NCI-H1048 (cell line): ENCODE results near the gene LYRM4.

Experiments used
- DNase-seq: peaks from one replicate; lab custom pipeline; 2025; lab: John Stamatoyannopoulos, UW

Gene LYRM4

DNA sequence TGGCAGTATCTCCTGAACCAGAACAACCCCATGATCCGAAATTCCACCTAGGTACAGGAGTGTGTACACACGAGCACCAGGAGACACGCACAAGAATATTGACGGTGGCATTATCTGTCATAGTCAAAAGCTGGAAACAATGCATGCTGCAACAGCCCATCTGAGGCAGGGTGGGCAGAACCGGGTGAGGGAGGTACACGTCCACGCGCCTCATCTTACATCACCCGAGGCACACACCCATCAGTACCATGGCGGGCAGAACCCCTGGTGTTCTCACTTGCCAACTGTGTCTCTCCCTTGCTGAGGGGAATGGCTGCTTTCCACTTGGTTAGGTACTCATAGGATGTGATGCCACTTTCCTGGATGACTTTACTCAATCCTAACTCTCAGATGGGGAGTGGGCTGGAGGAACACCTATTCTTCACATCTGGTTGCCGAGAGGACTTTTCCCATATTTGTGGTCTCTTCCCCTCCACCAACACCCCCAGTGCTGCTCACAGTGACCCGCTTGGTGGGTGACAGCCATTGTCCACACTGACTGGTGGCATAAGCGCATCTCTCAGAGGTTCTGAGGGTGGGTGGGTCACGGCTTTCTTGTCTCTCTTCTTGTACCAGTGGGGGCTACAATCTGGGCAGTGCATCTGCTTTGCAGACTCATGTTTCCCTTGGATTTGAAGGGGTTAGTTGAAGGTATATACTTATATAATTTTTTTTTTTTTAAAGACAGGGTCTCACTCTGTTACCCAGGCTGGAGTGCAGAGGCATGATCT, 162.1 kb downstream of the LYRM4 start:
- no peak for DNase-seq

GRCh38 chr6:5096482-5096881, 164.3 kb downstream of the LYRM4 start:
- no peak for DNase-seq

DNA sequence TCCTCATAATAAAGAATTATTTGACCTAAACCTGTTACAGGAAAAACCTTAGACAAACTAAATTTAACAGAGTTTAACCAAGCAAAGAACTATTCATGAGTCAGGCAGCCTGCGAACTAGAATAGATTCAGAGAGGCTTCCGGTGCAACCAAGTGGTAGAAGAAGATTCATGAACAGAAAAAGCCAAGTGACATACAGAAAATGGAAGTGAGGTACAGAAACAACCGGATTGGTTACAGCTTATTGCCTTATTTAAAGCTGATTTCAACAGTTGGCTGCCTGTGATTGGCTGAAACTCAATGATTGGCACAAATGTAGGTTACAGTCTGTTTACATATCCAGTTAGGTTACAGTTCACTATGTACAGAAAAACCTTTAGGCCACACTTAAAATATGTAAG, 165.5 kb downstream of the LYRM4 start:
- no peak for DNase-seq

DNA sequence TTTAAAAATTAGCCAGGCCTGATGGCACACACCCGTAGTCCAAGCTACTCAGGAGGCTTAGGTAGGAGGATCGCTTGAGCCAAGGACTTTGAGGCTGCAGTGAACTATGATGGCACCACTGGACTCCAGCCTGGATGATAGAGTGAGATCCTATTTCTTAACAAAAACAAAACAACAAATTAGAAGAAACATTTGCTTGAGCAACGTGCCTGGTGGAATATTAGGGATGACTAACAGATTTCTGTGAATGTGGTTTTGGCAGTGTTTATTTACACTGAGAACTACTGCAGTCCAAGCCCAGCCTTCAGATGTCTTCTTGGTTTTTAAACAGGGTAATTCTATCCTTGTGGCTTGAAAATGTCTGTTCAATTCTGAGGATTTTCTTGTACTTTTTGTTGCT, 166.4 kb downstream of the LYRM4 start:
- DNase-seq = no peak

DNA sequence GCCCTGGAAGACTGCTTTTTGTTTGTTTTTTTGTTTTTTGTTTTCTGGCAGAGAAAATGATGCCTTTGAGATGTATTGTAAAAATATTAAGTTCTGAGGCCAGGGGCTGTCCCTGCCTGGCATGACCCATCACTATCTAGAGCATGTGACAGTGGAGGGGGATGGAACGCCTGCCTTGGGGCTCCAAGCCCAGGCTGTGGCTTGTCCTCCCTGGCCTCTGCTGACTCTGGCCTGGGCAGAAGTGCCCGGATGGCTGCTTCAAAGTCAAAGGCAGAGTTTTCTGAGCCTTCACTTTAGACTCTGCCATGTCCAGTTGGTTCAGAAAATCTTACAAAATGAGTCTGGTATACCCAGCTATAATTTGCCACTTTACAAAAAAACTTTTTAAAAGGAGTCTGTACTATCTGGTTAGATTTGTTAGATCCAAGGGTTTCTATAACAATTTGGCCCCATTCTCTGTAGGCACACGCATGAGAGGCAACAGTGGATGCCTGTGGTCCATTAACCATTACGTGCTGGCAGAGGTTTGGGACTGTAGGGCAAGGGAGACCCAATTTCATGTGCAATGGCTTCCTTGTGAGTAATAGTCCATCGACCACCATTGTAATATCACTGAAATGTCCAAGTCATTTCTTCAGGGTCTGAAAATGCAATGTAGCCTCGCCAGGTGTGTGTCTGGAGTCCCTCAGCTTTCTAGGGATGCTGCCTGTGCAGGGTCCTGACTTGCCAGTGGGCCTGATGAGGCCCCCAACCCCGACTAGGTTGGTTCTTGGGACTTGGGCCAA, 167.3 kb downstream of the LYRM4 start:
- no peak for DNase-seq

DNA sequence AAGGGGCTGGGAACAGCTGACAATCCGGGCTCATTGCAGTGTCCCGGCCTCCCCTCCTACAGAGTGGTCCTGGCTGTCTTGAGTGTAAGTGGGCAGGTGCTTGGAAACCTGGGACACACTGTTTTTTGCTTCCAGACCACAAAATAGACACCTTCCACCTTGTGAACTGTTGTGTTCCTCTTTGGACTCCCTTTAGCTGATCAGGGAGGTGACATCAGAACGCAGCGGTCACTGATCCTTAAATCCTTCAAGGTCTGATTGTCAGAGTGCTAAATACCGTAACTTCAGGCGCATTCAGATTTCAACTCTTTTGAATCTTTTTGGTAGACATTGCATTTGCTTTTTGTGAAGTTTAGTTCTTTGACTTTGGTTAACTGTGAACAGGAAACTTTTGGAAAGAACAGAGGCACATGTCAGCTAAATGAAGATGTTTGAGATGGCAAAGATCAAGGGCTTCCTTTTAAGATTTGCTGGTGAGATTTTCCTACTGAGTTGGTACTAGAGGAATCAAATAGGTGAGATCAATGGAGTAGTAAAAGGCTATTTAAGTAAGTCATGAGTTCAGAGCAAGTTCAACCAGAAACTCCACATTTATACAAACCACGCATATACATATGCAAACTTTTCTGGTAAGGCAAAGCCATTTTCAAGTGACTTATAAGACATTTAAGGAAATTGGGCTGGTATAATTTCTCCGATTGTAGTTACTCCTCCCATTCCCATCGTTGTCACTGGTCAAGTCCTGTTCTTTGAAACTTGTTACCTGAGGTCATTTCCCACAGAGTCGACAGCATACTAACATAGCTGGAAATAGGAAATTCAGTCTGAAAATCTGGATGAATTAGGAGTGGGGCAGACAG, 169.3 kb downstream of the LYRM4 start:
- no peak for DNase-seq

DNA sequence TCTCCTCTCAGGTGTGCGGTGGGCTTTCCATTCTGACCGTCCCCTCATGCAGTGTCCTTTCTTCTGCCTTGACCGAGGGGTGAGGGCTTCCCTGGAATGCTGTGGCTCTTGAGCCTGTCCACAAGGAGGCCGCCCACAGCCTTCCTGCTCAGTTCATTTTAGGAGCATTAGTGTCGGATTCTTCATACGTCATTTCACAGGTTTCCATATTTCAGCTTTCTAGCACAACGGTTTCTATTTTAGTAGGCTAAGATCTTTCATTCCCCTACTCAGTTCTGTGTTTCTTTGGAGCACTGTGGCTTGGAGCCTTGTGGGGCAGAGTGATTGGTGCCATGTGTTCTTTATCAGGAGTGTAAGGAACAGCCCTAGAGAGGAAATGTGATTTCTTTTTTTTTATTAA, 170.1 kb downstream of the LYRM4 start:
- DNase-seq = no peak

GRCh38 chr6:5089481-5090438, 171.0 kb downstream of the LYRM4 start:
- DNase-seq = no peak

DNA sequence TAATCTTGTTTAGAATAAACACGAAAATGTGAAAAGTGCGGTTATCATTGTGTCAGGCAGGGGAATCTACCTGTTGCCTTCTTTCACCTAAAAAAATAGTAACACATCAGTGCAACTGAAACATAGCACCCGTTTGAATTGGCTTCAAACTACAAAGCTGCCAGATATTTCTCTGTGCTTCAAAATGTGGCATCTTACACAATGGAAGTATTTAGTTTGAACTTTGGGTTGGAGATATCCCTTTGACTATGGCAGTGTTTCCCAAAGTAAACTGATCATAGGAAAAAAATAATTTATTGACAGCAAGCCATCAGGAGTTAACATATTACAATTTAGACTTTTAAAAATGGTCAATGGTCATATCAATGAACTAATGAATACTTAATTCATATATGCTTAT, 172.0 kb downstream of the LYRM4 start:
- DNase-seq = no peak

DNA sequence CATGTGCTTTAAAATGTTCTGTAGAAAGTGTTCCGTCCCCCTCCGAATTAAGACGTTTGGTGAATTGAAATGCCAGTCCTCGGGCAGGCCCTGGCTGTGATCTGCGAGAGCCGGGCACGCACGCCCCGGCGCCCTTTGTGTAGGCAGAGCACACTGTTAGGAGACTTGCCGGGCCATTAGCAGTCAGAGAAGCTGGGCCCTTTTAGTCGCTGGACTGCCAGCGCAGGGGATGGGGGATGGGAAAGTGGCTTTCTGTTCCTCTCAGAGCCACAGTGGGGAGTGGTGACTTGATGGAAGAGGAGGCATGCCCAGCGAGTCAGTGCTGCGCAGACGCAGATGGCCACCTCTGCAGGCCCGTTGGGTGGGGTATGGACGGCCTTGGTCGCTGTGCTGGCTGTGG, 173.4 kb downstream of the LYRM4 start:
- DNase-seq = no peak

GRCh38 chr6:5086294-5086890, 174.4 kb downstream of the LYRM4 start:
- DNase-seq = no peak

- no peak for DNase-seq
Measured at GRCh38 chr6:5085648-5086293, 175.0 kb downstream of the LYRM4 start.

DNA sequence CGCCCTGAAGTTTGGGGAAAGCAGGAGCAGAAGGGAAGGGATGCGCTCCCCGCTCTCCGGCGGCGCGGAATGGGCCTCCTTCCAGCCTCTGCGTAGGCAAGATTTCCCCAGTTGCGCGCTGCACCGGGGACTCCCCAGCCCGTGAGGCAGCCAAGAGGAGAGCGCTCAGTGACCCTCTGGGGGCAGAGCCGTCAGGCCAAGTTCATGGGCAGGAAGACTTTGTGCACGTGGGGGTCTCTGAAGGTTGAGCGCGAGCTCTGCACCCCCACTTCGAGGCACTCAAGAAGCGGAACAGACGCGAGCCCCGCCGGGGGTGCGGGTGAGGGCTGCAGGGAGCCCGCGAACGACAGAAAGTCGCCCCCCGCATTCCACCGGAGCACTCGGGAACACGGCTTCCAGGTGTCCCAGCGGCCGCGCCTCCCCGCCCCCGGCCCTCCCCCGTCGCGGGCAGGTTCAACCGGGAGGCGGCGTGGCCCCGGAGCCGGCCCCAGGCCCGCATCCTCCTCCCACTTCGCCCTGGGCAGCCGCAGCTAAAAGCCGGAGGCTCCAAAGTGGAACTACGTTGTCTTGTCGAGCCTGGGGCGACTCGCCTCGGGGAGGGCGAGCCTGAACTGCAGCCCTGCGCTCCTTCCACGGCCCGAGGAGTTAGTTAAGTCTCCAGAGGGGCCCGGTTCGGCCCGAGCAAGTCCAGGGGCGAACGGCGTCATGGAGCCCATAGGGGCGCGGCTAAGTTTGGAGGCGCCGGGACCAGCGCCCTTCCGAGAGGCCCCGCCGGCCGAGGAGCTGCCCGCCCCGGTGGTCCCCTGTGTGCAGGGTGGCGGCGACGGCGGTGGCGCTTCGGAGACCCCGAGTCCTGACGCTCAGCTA, 175.7 kb downstream of the LYRM4 start, which contains the start of gene PPP1R3G:
Gene PPP1R3G (plus strand): TSS at position 561 of the 867 bp plus-strand sequence. CDS start 145 bp downstream, at position 706.
- no peak for DNase-seq

- DNase-seq = no peak
Measured at GRCh38 chr6:5084360-5084780, 176.4 kb downstream of the LYRM4 start.

DNA sequence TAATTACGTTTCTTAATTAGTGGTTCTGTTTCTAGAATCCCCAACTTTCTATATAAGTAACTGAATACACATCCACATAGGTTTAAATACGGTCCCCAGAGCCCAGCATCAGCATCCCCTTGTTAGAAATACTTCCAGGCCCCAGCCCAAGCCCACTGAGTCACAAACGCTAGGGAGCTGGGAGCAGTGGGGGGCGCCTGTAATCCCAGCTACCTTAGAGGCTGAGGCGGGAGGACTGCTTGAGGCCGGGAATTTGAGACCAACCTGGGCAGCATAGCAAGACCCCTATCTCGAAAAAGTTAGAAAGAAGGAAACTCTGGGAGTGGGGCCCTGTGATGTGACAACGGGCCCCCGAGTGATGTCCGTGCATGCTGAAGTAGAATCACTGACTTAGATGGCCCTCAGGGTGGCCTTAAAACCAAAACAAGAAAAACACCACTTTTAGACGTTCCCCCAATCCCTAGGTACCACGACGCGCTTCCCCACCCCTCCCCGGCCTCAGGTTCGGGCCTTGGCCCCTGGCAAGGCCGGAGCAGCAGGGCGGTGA, 176.9 kb downstream of the LYRM4 start:
- no peak for DNase-seq

- no peak for DNase-seq
Measured at GRCh38 chr6:5083307-5083583, 177.5 kb downstream of the LYRM4 start.

DNA sequence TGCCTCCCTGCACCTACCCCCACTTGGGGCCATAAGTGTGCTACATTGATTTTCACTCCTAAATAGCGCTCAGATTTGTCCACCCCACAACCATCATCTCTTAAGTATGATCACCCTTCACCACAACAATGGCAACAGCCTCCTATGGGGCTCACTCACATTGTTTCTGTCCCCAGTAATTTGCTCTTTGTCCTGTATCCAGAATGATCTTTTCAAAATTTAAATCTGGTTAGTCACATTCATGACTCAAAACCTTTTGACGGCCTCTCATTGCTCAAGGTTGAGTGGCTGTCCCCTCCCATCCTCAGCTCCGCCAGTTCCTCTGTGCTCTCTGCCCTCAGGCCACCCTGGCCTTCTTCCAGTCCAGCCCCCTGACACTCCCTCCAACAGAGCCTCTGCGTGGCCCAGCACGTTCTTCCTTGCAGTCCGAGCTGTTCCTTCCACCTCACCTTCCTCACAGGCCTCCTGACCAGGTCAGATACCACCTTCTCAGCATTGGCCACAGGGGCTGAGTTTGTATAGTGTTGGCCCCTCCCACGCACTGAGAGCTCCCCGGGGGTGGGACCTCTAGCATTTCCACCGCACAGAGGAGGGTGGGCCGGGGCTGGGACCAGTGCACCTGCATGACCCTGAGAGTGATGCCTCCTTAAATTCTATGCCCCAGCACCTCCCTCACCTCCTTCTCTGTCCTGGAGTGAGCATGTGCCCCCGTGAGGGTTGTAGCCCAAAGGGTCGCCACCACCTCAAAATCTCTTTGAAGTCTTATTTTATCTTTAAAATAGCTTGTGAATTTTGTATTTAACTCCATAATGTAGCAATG, 178.1 kb downstream of the LYRM4 start:
- no peak for DNase-seq

DNA sequence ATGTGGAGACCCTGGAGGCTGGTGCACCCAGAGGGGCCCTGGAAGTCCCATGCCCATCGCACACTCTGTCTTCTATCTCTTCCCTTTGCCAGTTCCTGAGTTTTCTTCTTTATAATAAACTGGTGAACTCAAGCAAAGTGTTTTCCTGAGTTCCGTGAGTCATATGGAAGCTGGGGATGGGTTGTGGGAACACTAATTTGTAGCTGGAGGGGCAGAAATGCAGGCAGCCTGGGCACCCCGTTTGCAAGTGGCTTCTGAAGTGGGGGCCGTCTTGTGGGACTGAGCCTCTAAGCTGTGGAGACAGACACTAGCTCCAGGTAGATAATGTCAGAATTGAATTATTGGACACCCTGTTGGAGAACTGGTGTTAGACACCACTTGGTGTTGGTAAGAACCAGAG, 178.8 kb downstream of the LYRM4 start:
- DNase-seq = no peak
